Activated CD8-positive, alpha-beta T cell treated with anti-CD3 and anti-CD28 coated beads, Interleukin-2, amount 10 ng/mL, durations not matched to agents 7 days and 5 days (primary cell): ENCODE results near the gene HADHA. TPM values are rescaled to one million over a fixed set of nuclear protein-coding genes. Genes with fewer than 3 reads are reported as not detected.

ENCODE experiments used
- ATAC-seq: fragments of 150-1000 bp; cut with Tn5 transposase; one replicate; pipeline ENCODE4 v1.10.0; 2021; ENCODE audit warnings: moderate library complexity
- CTCF ChIA-PET: fragments of 350-600 bp; sonication (Branson Sonifier 250); formaldehyde crosslinking; loops from one replicate; lab custom pipeline; 2021; ENCODE audit warnings: antibody characterized with exemption; lab: Charles Lee
- POLR2A ChIA-PET: fragments of 350-600 bp; sonication (Branson Sonifier 250); formaldehyde crosslinking; loops from one replicate; lab custom pipeline; 2021; ENCODE audit warnings: antibody characterized with exemption; lab: Charles Lee
- DNase-seq: peaks from one replicate; pipeline ENCODE4 v3.0.0-alpha.2; 2020
- H3K27ac Mint-ChIP-seq: one replicate; pipeline ENCODE4 v1.8.0; 2021; ENCODE audit warnings: mild to moderate bottlenecking, mixed read lengths
- H3K27me3 Mint-ChIP-seq: one replicate; pipeline ENCODE4 v1.8.0; 2021; ENCODE audit warnings: low read depth, mixed read lengths
- H3K36me3 Mint-ChIP-seq: one replicate; pipeline ENCODE4 v1.8.0; 2021; ENCODE audit warnings: low read depth, mixed read lengths
- H3K4me1 Mint-ChIP-seq: one replicate; pipeline ENCODE4 v1.8.0; 2021; ENCODE audit warnings: low read depth, mixed read lengths
- H3K4me3 Mint-ChIP-seq: one replicate; pipeline ENCODE4 v1.8.0; 2021; ENCODE audit warnings: mild to moderate bottlenecking, mixed read lengths
- H3K9me3 Mint-ChIP-seq: one replicate; pipeline ENCODE4 v1.8.0; 2022; ENCODE audit warnings: mixed read lengths; ENCODE audit not compliant: insufficient read depth
- total RNA-seq, 2 experiments: library from RNA; stranded (reverse); gene quantifications; one replicate each; pipeline ENCODE4 v1.2.3, GENCODE V29; 2021

HADHA gene
- total RNA-seq, 2 experiments from 2014 or later: 119 to 124 TPM

GRCh38 chr2:26243470-26244308 is 743 bp downstream of the HADHA start:
- H3K36me3 Mint-ChIP-seq: peaks cover 4% of the 10 kb centered on the region
- POLR2A ChIA-PET: interaction anchor here (0.6 to 4.7 kb wide), 10 partner anchors 10 to 365 kb away, joined by 3 to 26 read pairs (median 6); partner anchors contain the start of genes ADGRF3, ASXL2, RAB10 and SELENOI
- ATAC-seq: peak; percentile 7
- DNase-seq: peak; percentile 47
- CTCF ChIA-PET: interaction anchor here (0.8 to 5.5 kb wide), 16 partner anchors 8 to 226 kb away, joined by 3 to 32 read pairs (median 4); partner anchors contain the start of genes ADGRF3, RAB10 and SELENOI
- no peaks in the 10 kb centered on the region for H3K27me3 Mint-ChIP-seq
- no peaks in the 10 kb centered on the region for H3K9me3 Mint-ChIP-seq
- peak overlapping the region; percentile 99 for H3K4me3 Mint-ChIP-seq
- peaks cover 50% of the 10 kb centered on the region for H3K4me1 Mint-ChIP-seq
- H3K27ac Mint-ChIP-seq: peak overlapping the region; percentile 100

GRCh38 chr2:26241928-26242436 is 2.5 kb downstream of the HADHA start:
- H3K36me3 Mint-ChIP-seq: peaks cover 15% of the 10 kb centered on the region
- ATAC-seq (no peak), DNase-seq (no peak)
- H3K27me3 Mint-ChIP-seq: no peaks in the 10 kb centered on the region
- no peaks in the 10 kb centered on the region for H3K9me3 Mint-ChIP-seq
- ChIA-PET CTCF (interaction anchor here (0.9 to 5.5 kb wide), 3 partner anchors 33 to 89 kb away, joined by 3 to 32 read pairs (median 3); no protein-coding TSS in a partner anchor), POLR2A (no interaction called here)
- peaks cover 48% of the 10 kb centered on the region for H3K4me1 Mint-ChIP-seq
- no peak overlapping the region for H3K27ac Mint-ChIP-seq
- H3K4me3 Mint-ChIP-seq: peak overlapping the region; percentile 99

- no peaks in the 10 kb centered on the region for H3K27me3 Mint-ChIP-seq
- peaks cover 27% of the 10 kb centered on the region for H3K4me1 Mint-ChIP-seq
- ChIA-PET POLR2A (no interaction called here), CTCF (no interaction called here)
- no peak overlapping the region for H3K27ac Mint-ChIP-seq
- ATAC-seq (no peak), DNase-seq (no peak)
- no peaks in the 10 kb centered on the region for H3K9me3 Mint-ChIP-seq
- no peak overlapping the region for H3K4me3 Mint-ChIP-seq
- peaks cover 38% of the 10 kb centered on the region for H3K36me3 Mint-ChIP-seq
Measured at GRCh38 chr2:26238311-26238958, 6.0 kb downstream of the HADHA start.

GRCh38 chr2:26237868-26238267 is 6.6 kb downstream of the HADHA start:
- H3K4me3 Mint-ChIP-seq: no peak overlapping the region
- no peak for ATAC-seq
- no peaks in the 10 kb centered on the region for H3K9me3 Mint-ChIP-seq
- DNase-seq: no peak
- H3K4me1 Mint-ChIP-seq: peaks cover 22% of the 10 kb centered on the region
- no peaks in the 10 kb centered on the region for H3K27me3 Mint-ChIP-seq
- H3K27ac Mint-ChIP-seq: no peak overlapping the region
- peaks cover 44% of the 10 kb centered on the region for H3K36me3 Mint-ChIP-seq
- CTCF ChIA-PET: no interaction called here
- POLR2A ChIA-PET: no interaction called here

GRCh38 chr2:26235089-26235488 is 9.3 kb downstream of the HADHA start:
- no peaks in the 10 kb centered on the region for H3K9me3 Mint-ChIP-seq
- POLR2A ChIA-PET: interaction anchor here (0.9 to 2.1 kb wide), 2 partner anchors 9 to 10 kb away, joined by 3 to 9 read pairs; partner anchors contain the start of genes HADHA and HADHB
- ATAC-seq (no peak), DNase-seq (no peak)
- H3K27me3 Mint-ChIP-seq: no peaks in the 10 kb centered on the region
- H3K27ac Mint-ChIP-seq: no peak overlapping the region
- peaks cover under 1% of the 10 kb centered on the region for H3K4me1 Mint-ChIP-seq
- H3K36me3 Mint-ChIP-seq: peaks cover 56% of the 10 kb centered on the region
- no peak overlapping the region for H3K4me3 Mint-ChIP-seq
- CTCF ChIA-PET: interaction anchor here (0.7 to 2.1 kb wide), 5 partner anchors 9 to 343 kb away, joined by 3 to 7 read pairs (median 6); partner anchors contain the start of gene HADHA

GRCh38 chr2:26230806-26231205 is 13.6 kb downstream of the HADHA start:
- H3K27me3 Mint-ChIP-seq: no peaks in the 10 kb centered on the region
- peaks cover 76% of the 10 kb centered on the region for H3K36me3 Mint-ChIP-seq
- ChIA-PET CTCF (no interaction called here), POLR2A (no interaction called here)
- H3K4me3 Mint-ChIP-seq: no peak overlapping the region
- H3K9me3 Mint-ChIP-seq: peaks cover 10% of the 10 kb centered on the region
- no peak for ATAC-seq
- no peaks in the 10 kb centered on the region for H3K4me1 Mint-ChIP-seq
- no peak for DNase-seq
- no peak overlapping the region for H3K27ac Mint-ChIP-seq

GRCh38 chr2:26229595-26229994 is 14.8 kb downstream of the HADHA start:
- no peak for DNase-seq
- ATAC-seq: no peak
- Mint-ChIP-seq H3K36me3 (peaks cover 75% of the 10 kb centered on the region), H3K9me3 (peaks cover 11% of the 10 kb centered on the region), H3K27ac (no peak overlapping the region), H3K27me3 (no peaks in the 10 kb centered on the region), H3K4me1 (no peaks in the 10 kb centered on the region), H3K4me3 (no peak overlapping the region)
- ChIA-PET POLR2A (no interaction called here), CTCF (interaction anchor here (0.8 kb wide), 1 partner anchor 13 kb away, joined by 3 read pairs; no protein-coding TSS in a partner anchor)

GRCh38 chr2:26224095-26224494 is 20.3 kb downstream of the HADHA start:
- Mint-ChIP-seq H3K36me3 (peaks cover 71% of the 10 kb centered on the region), H3K4me3 (no peak overlapping the region)

GRCh38 chr2:26223018-26223417 is 21.4 kb downstream of the HADHA start:
- CTCF ChIA-PET: no interaction called here
- no peak overlapping the region for H3K27ac Mint-ChIP-seq
- H3K36me3 Mint-ChIP-seq: peaks cover 67% of the 10 kb centered on the region
- H3K4me1 Mint-ChIP-seq: no peaks in the 10 kb centered on the region
- H3K27me3 Mint-ChIP-seq: no peaks in the 10 kb centered on the region
- DNase-seq: no peak
- POLR2A ChIA-PET: interaction anchor here (0.6 kb wide), 1 partner anchor 155 kb away, joined by 3 read pairs; no protein-coding TSS in a partner anchor
- H3K4me3 Mint-ChIP-seq: no peak overlapping the region
- no peak for ATAC-seq
- H3K9me3 Mint-ChIP-seq: peaks cover 11% of the 10 kb centered on the region

More at GRCh38 chr2:26224095-26224494, 20.3 kb downstream of the HADHA start:
- Mint-ChIP-seq H3K9me3 (peaks cover 11% of the 10 kb centered on the region), H3K4me1 (no peaks in the 10 kb centered on the region), H3K27me3 (no peaks in the 10 kb centered on the region), H3K27ac (no peak overlapping the region)
- DNase-seq (no peak), ATAC-seq (no peak)
- CTCF ChIA-PET: interaction anchor here (1.0 to 1.2 kb wide), 3 partner anchors 11 to 105 kb away, joined by 3 read pairs; no protein-coding TSS in a partner anchor
- POLR2A ChIA-PET: no interaction called here

GRCh38 chr2:26217720-26218119 is 26.7 kb downstream of the HADHA start:
- ChIA-PET CTCF (no interaction called here), POLR2A (no interaction called here)
- no peak for ATAC-seq
- Mint-ChIP-seq H3K9me3 (no peaks in the 10 kb centered on the region), H3K4me1 (no peaks in the 10 kb centered on the region), H3K27ac (no peak overlapping the region), H3K27me3 (no peaks in the 10 kb centered on the region), H3K36me3 (peaks cover 71% of the 10 kb centered on the region), H3K4me3 (no peak overlapping the region)
- DNase-seq: no peak

GRCh38 chr2:26216587-26216986 is 27.8 kb downstream of the HADHA start:
- POLR2A ChIA-PET: no interaction called here
- Mint-ChIP-seq H3K36me3 (peaks cover 65% of the 10 kb centered on the region), H3K27me3 (no peaks in the 10 kb centered on the region)

More at GRCh38 chr2:26216587-26216986, 27.8 kb downstream of the HADHA start:
- no peak overlapping the region for H3K27ac Mint-ChIP-seq
- CTCF ChIA-PET: interaction anchor here (0.8 kb wide), 1 partner anchor 57 kb away, joined by 3 read pairs; no protein-coding TSS in a partner anchor
- no peak for DNase-seq
- no peaks in the 10 kb centered on the region for H3K9me3 Mint-ChIP-seq
- H3K4me1 Mint-ChIP-seq: no peaks in the 10 kb centered on the region
- ATAC-seq: no peak
- no peak overlapping the region for H3K4me3 Mint-ChIP-seq
